Endothelial cell (in vitro differentiated cells): ENCODE results near the gene F5. TPM values are rescaled to one million over a fixed set of nuclear protein-coding genes. Genes with fewer than 3 reads are reported as not detected.
A peak's percentile ranks its signal among the peaks of the same experiment; 100 is the strongest.

Source experiments
- DNase-seq: peaks from one replicate; pipeline ENCODE4 v3.0.0; 2021; ENCODE audit warnings: low spot score
- H3K27ac Mint-ChIP-seq: one replicate; pipeline ENCODE4 v1.8.0; 2021; ENCODE audit warnings: mixed read lengths, inconsistent platforms; ENCODE audit not compliant: unreplicated experiment
- H3K27me3 Mint-ChIP-seq: one replicate; pipeline ENCODE4 v1.8.0; 2021; ENCODE audit warnings: mild to moderate bottlenecking, moderate library complexity, mixed read lengths, inconsistent platforms; ENCODE audit not compliant: unreplicated experiment
- H3K36me3 Mint-ChIP-seq: one replicate; pipeline ENCODE4 v1.8.0; 2021; ENCODE audit warnings: mild to moderate bottlenecking, low read depth, mixed read lengths, inconsistent platforms; ENCODE audit not compliant: unreplicated experiment
- H3K4me1 Mint-ChIP-seq: one replicate; pipeline ENCODE4 v1.8.0; 2021; ENCODE audit warnings: mild to moderate bottlenecking, mixed read lengths, inconsistent platforms; ENCODE audit not compliant: unreplicated experiment
- H3K4me3 Mint-ChIP-seq: one replicate; pipeline ENCODE4 v1.8.0; 2021; ENCODE audit warnings: mild to moderate bottlenecking, mixed read lengths, inconsistent platforms; ENCODE audit not compliant: unreplicated experiment
- H3K9me3 Mint-ChIP-seq: one replicate; pipeline ENCODE4 v1.8.0; 2021; ENCODE audit warnings: mixed read lengths, inconsistent platforms; ENCODE audit not compliant: unreplicated experiment
- total RNA-seq: library from RNA; stranded (reverse); fragmentation: NEBNext Ultra II Directional; extraction: Animal tissue kit (Norgen Biotek cat#: 25700); gene quantifications from one replicate; pipeline ENCODE4 v1.2.1, GENCODE V29; 2021; ENCODE audit not compliant: unreplicated experiment
- TF ChIP-seq, protein P1 (sequence below): fragments of 200-600 bp; sonication (generic); IDR thresholded peaks from one replicate; pipeline ENCODE4 v1.5.0; 2021; ENCODE audit warnings: antibody characterized with exemption; ENCODE audit not compliant: unreplicated experiment

Gene F5
- total RNA-seq, 1 donor from 2014 or later: not detected

- Mint-ChIP-seq H3K27me3 (peaks cover 5% of the 10 kb centered on the region), H3K9me3 (no peaks in the 10 kb centered on the region), H3K36me3 (peaks cover 5% of the 10 kb centered on the region), H3K27ac (peak overlapping the region; percentile 64), H3K4me3 (no peak overlapping the region), H3K4me1 (peaks cover 29% of the 10 kb centered on the region)
- no peak for DNase-seq
- TF ChIP-seq, protein P1, sequence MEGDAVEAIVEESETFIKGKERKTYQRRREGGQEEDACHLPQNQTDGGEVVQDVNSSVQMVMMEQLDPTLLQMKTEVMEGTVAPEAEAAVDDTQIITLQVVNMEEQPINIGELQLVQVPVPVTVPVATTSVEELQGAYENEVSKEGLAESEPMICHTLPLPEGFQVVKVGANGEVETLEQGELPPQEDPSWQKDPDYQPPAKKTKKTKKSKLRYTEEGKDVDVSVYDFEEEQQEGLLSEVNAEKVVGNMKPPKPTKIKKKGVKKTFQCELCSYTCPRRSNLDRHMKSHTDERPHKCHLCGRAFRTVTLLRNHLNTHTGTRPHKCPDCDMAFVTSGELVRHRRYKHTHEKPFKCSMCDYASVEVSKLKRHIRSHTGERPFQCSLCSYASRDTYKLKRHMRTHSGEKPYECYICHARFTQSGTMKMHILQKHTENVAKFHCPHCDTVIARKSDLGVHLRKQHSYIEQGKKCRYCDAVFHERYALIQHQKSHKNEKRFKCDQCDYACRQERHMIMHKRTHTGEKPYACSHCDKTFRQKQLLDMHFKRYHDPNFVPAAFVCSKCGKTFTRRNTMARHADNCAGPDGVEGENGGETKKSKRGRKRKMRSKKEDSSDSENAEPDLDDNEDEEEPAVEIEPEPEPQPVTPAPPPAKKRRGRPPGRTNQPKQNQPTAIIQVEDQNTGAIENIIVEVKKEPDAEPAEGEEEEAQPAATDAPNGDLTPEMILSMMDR: no peak
Observed at GRCh38 chr1:169624912-169625311, 38.6 kb upstream of the F5 start.

- TF ChIP-seq, protein P1: no peak
- peaks cover 25% of the 10 kb centered on the region for H3K4me1 Mint-ChIP-seq
- peaks cover 4% of the 10 kb centered on the region for H3K27me3 Mint-ChIP-seq
- H3K27ac Mint-ChIP-seq: peak overlapping the region; percentile 31
- DNase-seq: no peak
- H3K9me3 Mint-ChIP-seq: no peaks in the 10 kb centered on the region
- H3K36me3 Mint-ChIP-seq: peaks cover 5% of the 10 kb centered on the region
- H3K4me3 Mint-ChIP-seq: no peak overlapping the region
Observed at GRCh38 chr1:169624122-169624521, 37.8 kb upstream of the F5 start.

- Mint-ChIP-seq H3K36me3 (peaks cover 5% of the 10 kb centered on the region), H3K9me3 (no peaks in the 10 kb centered on the region), H3K4me3 (no peak overlapping the region), H3K27ac (no peak overlapping the region), H3K27me3 (peaks cover 4% of the 10 kb centered on the region), H3K4me1 (peaks cover 31% of the 10 kb centered on the region)
- DNase-seq: no peak
- TF ChIP-seq, protein P1: no peak
Observed at GRCh38 chr1:169623132-169623926, 37.0 kb upstream of the F5 start.

DNA sequence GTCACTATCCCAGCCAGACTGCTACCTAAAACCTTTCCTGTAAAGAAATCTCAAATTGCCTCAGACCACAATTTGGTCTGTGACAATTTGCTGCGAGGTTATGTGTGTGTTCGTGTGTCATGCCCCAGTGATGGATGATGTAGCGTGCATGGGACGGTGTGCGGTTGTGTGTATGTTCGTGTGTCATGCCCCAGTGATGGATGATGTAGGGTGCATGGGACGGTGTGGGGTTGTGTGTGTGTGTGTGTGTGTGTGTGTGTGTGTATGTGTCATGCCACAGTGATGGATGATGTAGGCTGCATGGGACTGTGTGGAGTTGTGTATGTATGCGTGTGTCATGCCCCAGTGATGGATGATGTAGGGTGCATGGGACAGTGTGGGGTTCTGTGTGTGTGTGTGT lies 34.3 kb upstream of the F5 start:
- Mint-ChIP-seq H3K4me3 (peak overlapping the region; percentile 42), H3K27ac (peak overlapping the region; percentile 38), H3K36me3 (peaks cover 5% of the 10 kb centered on the region), H3K27me3 (peaks cover 4% of the 10 kb centered on the region), H3K9me3 (no peaks in the 10 kb centered on the region), H3K4me1 (peaks cover 38% of the 10 kb centered on the region)
- DNase-seq: no peak
- TF ChIP-seq, protein P1: no peak

GRCh38 chr1:169618367-169618766 lies 32.1 kb upstream of the F5 start:
- Mint-ChIP-seq H3K27me3 (peaks cover 4% of the 10 kb centered on the region), H3K4me1 (peaks cover 18% of the 10 kb centered on the region), H3K36me3 (peaks cover 5% of the 10 kb centered on the region), H3K9me3 (no peaks in the 10 kb centered on the region), H3K4me3 (no peak overlapping the region), H3K27ac (no peak overlapping the region)
- TF ChIP-seq, protein P1: no peak
- DNase-seq: no peak
